22Rv1 (cell line): ENCODE data around the gene IL1R1.

Experiments used
- H3K27ac ChIP-seq: fragments of 450-650 bp; 2 replicates; pipeline ENCODE4 v1.5.1; 2017
- ZFX ChIP-seq: fragments of 450-650 bp; IDR thresholded peaks from 2 replicates; pipeline ENCODE4 v1.6.1; 2017; ENCODE audit warnings: antibody characterized with exemption, borderline replicate concordance
- TF ChIP-seq, protein P1 (sequence below): fragments of 450-650 bp; IDR thresholded peaks from 2 replicates; pipeline ENCODE4 v1.5.1; 2017; ENCODE audit warnings: mild to moderate bottlenecking

IL1R1 gene

GRCh38 chr2:102158011-102158755 lies 15.6 kb downstream of the IL1R1 start:
- H3K27ac ChIP-seq = no peak overlapping the region
- TF ChIP-seq ZFX = no peak
- TF ChIP-seq, protein P1, sequence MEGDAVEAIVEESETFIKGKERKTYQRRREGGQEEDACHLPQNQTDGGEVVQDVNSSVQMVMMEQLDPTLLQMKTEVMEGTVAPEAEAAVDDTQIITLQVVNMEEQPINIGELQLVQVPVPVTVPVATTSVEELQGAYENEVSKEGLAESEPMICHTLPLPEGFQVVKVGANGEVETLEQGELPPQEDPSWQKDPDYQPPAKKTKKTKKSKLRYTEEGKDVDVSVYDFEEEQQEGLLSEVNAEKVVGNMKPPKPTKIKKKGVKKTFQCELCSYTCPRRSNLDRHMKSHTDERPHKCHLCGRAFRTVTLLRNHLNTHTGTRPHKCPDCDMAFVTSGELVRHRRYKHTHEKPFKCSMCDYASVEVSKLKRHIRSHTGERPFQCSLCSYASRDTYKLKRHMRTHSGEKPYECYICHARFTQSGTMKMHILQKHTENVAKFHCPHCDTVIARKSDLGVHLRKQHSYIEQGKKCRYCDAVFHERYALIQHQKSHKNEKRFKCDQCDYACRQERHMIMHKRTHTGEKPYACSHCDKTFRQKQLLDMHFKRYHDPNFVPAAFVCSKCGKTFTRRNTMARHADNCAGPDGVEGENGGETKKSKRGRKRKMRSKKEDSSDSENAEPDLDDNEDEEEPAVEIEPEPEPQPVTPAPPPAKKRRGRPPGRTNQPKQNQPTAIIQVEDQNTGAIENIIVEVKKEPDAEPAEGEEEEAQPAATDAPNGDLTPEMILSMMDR = no peak

GRCh38 chr2:102159295-102159694 lies 16.7 kb downstream of the IL1R1 start:
- no peak overlapping the region for H3K27ac ChIP-seq
- TF ChIP-seq, protein P1 = no peak
- no peak for TF ChIP-seq ZFX

GRCh38 chr2:102166189-102166845 lies 23.8 kb downstream of the IL1R1 start:
- TF ChIP-seq, protein P1 = peak; percentile 41
- TF ChIP-seq ZFX = no peak
- no peak overlapping the region for H3K27ac ChIP-seq

GRCh38 chr2:102168026-102168771 lies 25.7 kb downstream of the IL1R1 start:
- no peak overlapping the region for H3K27ac ChIP-seq
- no peak for TF ChIP-seq ZFX
- TF ChIP-seq, protein P1 = no peak

DNA sequence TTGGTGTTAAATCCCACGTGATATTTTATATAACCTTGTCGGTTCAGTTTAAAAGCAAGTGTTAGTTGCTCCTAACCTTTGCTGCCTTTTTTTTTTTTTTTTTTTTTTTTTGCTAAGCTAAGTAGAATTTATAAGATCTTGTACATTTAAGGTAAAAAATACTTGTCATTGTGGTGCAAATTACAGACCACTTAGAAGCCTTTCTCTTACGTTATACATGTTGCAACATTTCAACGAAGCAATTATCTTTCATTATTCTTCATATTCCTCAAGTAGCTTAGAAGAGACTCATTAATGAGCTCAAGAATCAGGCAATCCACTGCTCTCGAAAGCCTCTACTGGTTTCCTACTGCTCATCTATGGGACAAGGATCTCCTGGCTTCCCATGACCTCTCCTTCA lies 29.4 kb downstream of the IL1R1 start:
- TF ChIP-seq ZFX = no peak
- TF ChIP-seq, protein P1 = no peak

DNA sequence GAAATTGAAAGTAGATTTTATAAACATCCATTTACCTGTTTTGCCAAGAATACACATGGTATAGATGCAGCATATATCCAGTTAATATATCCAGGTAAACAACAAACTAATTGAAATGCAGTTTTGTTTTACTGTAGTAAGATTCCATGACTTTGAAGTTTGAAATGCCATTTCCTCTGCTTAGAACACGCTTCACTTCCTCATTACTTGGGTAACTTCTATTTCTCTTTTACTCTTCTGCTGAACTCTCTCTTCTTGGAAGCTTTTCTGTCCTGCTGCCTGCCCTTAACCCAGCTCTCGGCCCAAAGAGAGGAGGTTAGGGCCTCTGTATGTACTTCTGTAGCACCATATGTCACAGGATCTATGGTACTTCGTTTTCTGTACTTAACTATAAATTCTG lies 30.2 kb downstream of the IL1R1 start:
- no peak overlapping the region for H3K27ac ChIP-seq
- no peak for TF ChIP-seq ZFX
- TF ChIP-seq, protein P1 = no peak

More for the DNA sequence above, 29.4 kb downstream of the IL1R1 start:
- no peak overlapping the region for H3K27ac ChIP-seq

DNA sequence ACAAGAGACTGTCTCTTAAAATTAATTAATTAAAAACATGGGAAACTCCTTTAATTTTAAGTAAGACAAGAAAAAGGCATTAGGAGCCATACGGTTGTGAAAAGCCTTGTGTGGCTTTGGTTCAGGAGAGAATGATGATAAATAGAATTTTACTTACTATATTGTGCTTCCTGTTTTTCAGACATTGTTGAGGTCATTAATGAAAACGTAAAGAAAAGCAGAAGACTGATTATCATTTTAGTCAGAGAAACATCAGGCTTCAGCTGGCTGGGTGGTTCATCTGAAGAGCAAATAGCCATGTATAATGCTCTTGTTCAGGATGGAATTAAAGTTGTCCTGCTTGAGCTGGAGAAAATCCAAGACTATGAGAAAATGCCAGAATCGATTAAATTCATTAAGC lies 33.6 kb downstream of the IL1R1 start:
- no peak for TF ChIP-seq ZFX
- TF ChIP-seq, protein P1 = no peak

More for the DNA sequence above, 33.6 kb downstream of the IL1R1 start:
- no peak overlapping the region for H3K27ac ChIP-seq
